Activated T-cell treated with anti-CD3 and anti-CD28 coated beads, Interleukin-2, amount 50 U/mL, for 24 hours (primary cell): ENCODE data around the gene TIMP1.

Source experiments
- DNase-seq: peaks from one replicate; pipeline ENCODE4 v3.0.0-alpha.2; 2020
- H3K27ac Mint-ChIP-seq: 2 replicates; pipeline ENCODE4 v1.8.0; 2020; ENCODE audit warnings: mild to moderate bottlenecking, mixed read lengths
- H3K27me3 Mint-ChIP-seq: 2 replicates; pipeline ENCODE4 v1.8.0; 2020; ENCODE audit warnings: mixed read lengths
- H3K36me3 Mint-ChIP-seq: 2 replicates; pipeline ENCODE4 v1.8.0; 2020; ENCODE audit warnings: low read depth, mixed read lengths
- H3K4me1 Mint-ChIP-seq: 2 replicates; pipeline ENCODE4 v1.8.0; 2020; ENCODE audit warnings: low read depth, mixed read lengths
- H3K4me3 Mint-ChIP-seq: 2 replicates; pipeline ENCODE4 v1.8.0; 2020; ENCODE audit warnings: mild to moderate bottlenecking, moderate library complexity, mixed read lengths
- H3K9me3 Mint-ChIP-seq: 2 replicates; pipeline ENCODE4 v1.8.0; 2020; ENCODE audit warnings: mixed read lengths

Gene TIMP1

DNA sequence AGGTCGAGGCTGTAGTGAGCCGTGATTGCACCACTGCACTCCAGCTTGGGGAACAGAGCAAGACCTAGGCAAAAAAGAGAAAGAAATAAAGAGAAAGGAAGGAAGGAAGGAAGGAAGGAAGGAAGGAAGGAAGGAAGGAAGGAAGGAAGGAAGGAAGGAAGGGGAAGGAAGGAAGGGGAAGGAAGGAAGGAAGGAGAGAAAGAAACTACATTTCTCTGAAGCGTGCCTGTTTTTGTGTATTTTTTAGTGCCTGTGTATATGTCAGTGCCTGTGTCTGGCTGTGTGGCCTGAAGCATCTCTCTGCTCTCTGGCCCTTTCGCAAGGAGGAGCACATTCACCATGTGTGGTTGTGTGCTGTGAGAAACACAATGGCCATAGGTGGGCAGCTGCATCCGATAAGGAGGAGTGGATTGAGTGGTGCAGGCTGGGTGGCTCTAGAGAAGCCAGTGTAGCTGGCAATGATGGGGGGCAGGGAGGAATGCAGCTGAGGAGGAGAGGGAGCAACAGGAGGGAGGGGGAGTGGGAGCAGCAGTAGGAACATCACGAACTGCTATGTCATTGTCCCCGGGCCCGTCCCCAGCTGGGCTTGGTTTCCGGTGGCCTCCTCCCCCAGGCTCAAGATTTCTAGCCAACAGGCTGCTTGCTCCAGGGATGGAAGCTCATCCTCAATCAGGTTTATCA, 26.0 kb downstream of the TIMP1 start:
- Mint-ChIP-seq H3K27me3 (peaks cover 16% of the 10 kb centered on the region), H3K4me1 (peaks cover 2% of the 10 kb centered on the region), H3K27ac (no peak overlapping the region), H3K4me3 (no peak overlapping the region), H3K36me3 (no peaks in the 10 kb centered on the region), H3K9me3 (no peaks in the 10 kb centered on the region)
- DNase-seq = no peak

DNA sequence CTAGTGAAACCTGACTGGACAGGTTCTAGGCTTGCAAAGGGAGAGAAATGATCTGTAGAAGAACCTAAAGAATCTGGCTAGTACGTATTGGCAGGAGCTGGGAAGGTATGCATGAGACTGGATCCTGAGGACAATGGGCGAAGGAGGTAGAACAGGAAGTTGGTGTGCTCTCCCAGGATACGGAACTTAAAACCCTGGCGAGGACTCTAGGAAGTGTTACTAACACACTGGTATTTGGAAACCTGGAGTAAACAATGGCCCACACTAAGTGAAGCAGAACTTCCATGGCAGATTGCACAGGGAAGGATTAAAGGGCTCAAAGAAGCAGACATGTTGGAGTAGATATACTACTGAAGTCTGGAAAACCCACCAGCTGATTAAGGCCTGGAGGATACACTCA, 28.3 kb downstream of the TIMP1 start:
- no peak overlapping the region for H3K4me3 Mint-ChIP-seq
- H3K27ac Mint-ChIP-seq = no peak overlapping the region
- no peaks in the 10 kb centered on the region for H3K9me3 Mint-ChIP-seq
- no peak for DNase-seq
- no peaks in the 10 kb centered on the region for H3K36me3 Mint-ChIP-seq
- peaks cover 2% of the 10 kb centered on the region for H3K4me1 Mint-ChIP-seq
- peaks cover 19% of the 10 kb centered on the region for H3K27me3 Mint-ChIP-seq

GRCh38 chrX:47611489-47611888, 29.3 kb downstream of the TIMP1 start:
- Mint-ChIP-seq H3K9me3 (no peaks in the 10 kb centered on the region), H3K36me3 (no peaks in the 10 kb centered on the region), H3K4me3 (no peak overlapping the region), H3K27ac (no peak overlapping the region), H3K4me1 (peaks cover 2% of the 10 kb centered on the region), H3K27me3 (peaks cover 19% of the 10 kb centered on the region)
- DNase-seq = no peak

DNA sequence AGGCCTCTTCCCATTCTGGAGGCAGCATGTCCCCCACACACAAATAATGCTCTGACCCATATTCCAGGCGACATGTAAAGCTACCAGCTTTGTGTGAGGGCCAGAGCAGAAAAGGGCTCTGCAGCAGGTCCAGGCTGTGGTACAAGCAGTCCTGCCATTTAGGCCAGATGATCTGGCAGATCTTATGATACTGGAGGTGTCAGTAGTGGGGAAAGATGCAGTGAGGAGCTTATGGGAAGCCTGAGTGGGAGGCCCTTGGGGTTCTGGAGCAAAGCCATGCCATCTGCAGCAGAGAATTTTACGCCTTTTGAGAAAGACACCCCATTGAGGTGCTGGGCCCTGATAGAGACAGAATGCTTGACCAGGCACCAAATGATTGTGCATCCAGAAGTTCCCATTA, 29.7 kb downstream of the TIMP1 start:
- Mint-ChIP-seq H3K9me3 (no peaks in the 10 kb centered on the region), H3K36me3 (no peaks in the 10 kb centered on the region), H3K4me1 (peaks cover 2% of the 10 kb centered on the region), H3K4me3 (no peak overlapping the region), H3K27me3 (peaks cover 19% of the 10 kb centered on the region), H3K27ac (no peak overlapping the region)
- no peak for DNase-seq

DNA sequence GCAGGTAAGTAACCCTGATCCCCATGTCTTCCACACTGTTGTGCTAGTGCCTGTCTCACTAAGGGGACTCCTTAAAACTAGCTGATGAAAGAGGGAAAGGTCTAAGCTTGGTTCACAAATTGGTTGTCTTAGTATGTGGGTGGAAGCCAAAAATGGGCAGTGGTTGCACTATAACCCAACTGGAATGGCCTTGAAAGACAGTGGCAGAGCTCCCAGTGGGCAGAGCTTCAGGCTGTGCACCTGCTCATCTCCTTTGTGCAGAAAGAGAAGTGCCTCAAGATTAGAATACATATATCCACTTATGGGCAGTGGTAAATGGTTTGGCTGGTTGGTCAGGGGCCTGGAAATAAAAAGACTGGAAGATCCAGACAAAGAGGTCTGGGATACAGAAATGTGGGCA, 30.2 kb downstream of the TIMP1 start:
- Mint-ChIP-seq H3K36me3 (no peaks in the 10 kb centered on the region), H3K27me3 (peaks cover 17% of the 10 kb centered on the region), H3K4me3 (no peak overlapping the region), H3K4me1 (peaks cover 2% of the 10 kb centered on the region), H3K9me3 (no peaks in the 10 kb centered on the region), H3K27ac (no peak overlapping the region)
- DNase-seq = no peak

- peaks cover 18% of the 10 kb centered on the region for H3K27me3 Mint-ChIP-seq
- no peak overlapping the region for H3K27ac Mint-ChIP-seq
- H3K36me3 Mint-ChIP-seq = no peaks in the 10 kb centered on the region
- DNase-seq = no peak
- H3K9me3 Mint-ChIP-seq = no peaks in the 10 kb centered on the region
- peaks cover 2% of the 10 kb centered on the region for H3K4me1 Mint-ChIP-seq
- H3K4me3 Mint-ChIP-seq = no peak overlapping the region
Measured at GRCh38 chrX:47613082-47613481, 30.8 kb downstream of the TIMP1 start.

DNA sequence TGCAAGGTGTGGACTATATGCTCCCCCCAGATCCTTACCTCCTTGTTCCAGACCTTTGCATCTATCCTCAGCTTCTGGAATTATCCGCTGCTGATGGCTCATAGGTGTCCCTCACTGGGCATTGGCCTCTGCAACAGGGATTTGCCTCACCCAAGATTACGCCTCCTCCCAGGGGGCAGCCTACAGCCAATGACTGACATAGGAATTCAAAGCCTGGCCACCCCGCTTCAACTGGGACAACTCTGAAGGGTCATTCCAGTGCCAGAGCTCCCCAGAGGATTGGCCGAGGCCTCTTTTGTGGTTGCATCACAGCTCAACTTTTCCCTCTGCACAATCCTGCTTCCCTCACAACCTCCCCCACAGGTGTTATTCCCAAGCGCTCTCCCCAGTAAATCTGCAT, 32.4 kb downstream of the TIMP1 start:
- no peaks in the 10 kb centered on the region for H3K9me3 Mint-ChIP-seq
- no peak overlapping the region for H3K4me3 Mint-ChIP-seq
- no peak for DNase-seq
- H3K36me3 Mint-ChIP-seq = no peaks in the 10 kb centered on the region
- H3K27ac Mint-ChIP-seq = no peak overlapping the region
- peaks cover 23% of the 10 kb centered on the region for H3K27me3 Mint-ChIP-seq
- no peaks in the 10 kb centered on the region for H3K4me1 Mint-ChIP-seq

DNA sequence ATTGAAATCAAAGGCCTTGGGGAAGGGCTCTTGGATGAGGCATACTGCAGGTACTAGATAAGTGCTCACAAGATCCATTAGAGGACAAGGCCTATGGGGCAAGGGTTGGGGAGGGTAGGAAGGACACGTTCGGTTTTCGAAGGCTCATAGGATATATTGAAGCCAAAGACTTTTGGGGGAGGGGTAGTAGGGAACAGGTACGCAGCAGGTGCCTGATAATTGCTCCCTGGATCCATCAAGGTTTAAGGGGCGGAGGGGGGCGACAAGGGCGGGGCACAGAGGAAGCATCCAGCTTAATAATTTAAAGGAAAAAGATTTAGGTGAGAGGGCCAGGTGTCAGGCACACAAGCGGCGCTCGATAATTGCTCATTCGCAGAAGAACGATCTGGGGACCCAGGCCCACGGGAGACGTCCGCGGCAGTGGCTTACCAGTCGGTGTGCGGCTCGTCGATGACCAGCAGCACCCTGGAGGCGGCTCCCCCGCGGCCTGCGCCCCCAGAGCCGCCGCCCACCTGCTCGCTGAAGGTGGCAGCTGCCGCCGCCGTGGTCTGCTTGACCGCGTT, 36.8 kb downstream of the TIMP1 start:
- DNase-seq = no peak
- no peaks in the 10 kb centered on the region for H3K9me3 Mint-ChIP-seq
- no peak overlapping the region for H3K27ac Mint-ChIP-seq

DNA sequence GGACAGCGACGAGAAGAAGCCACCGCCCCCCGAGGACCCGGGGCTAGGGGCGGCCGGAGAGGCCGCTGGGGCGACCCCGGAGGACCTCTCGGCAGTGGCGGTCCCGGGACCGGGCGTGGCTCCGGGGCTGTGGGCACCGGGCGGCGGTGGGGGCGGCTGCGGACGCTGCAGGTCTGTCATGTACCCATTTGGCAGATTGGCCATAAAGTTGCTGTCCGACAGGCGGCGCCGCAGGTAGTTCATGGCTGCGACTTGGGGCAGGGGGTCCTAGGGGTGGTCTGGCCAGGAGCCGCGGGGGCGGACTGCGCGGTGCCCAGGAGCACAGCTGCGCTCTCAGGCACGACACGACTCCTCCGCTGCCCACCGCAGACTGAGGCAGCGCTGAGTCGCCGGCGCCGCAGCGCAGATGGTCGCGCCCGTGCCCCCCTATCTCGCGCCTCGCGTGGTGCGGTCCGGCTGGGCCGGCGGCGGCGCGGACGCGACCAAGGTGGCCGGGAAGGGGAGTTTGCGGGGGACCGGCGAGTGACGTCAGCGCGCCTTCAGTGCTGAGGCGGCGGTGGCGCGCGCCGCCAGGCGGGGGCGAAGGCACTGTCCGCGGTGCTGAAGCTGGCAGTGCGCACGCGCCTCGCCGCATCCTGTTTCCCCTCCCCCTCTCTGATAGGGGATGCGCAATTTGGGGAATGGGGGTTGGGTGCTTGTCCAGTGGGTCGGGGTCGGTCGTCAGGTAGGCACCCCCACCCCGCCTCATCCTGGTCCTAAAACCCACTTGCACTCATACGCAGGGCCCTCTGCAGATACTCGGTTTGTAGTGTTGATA, 37.5 kb downstream of the TIMP1 start, which contains the start of gene SYN1:
TSS of gene SYN1 (minus strand) at position 372 of the 817 bp plus-strand sequence. CDS start at position 243, 129 bp downstream.
- no peak within 1 kb of the TSS for H3K27ac Mint-ChIP-seq
- peak within 1 kb of the TSS; percentile 45 for H3K4me3 Mint-ChIP-seq
- no peaks in the 10 kb centered on the region for H3K9me3 Mint-ChIP-seq
- no peaks in the 10 kb centered on the region for H3K36me3 Mint-ChIP-seq
- peak; percentile 85 for DNase-seq
- H3K4me1 Mint-ChIP-seq = peaks cover 14% of the 10 kb centered on the region
- H3K27me3 Mint-ChIP-seq = peaks cover 28% of the 10 kb centered on the region

More for the DNA sequence above, 36.8 kb downstream of the TIMP1 start:
- peak overlapping the region; percentile 11 for H3K4me3 Mint-ChIP-seq
- H3K36me3 Mint-ChIP-seq = no peaks in the 10 kb centered on the region
- peaks cover 11% of the 10 kb centered on the region for H3K4me1 Mint-ChIP-seq
- H3K27me3 Mint-ChIP-seq = peaks cover 24% of the 10 kb centered on the region

- Mint-ChIP-seq H3K9me3 (no peaks in the 10 kb centered on the region), H3K27ac (no peak overlapping the region), H3K4me1 (peaks cover 14% of the 10 kb centered on the region), H3K4me3 (no peak overlapping the region), H3K36me3 (no peaks in the 10 kb centered on the region), H3K27me3 (peaks cover 32% of the 10 kb centered on the region)
- DNase-seq = no peak
Measured at GRCh38 chrX:47620303-47620685, 38.1 kb downstream of the TIMP1 start.

- H3K27ac Mint-ChIP-seq = no peak overlapping the region
- H3K27me3 Mint-ChIP-seq = peaks cover 32% of the 10 kb centered on the region
- H3K4me1 Mint-ChIP-seq = peaks cover 14% of the 10 kb centered on the region
- DNase-seq = no peak
- H3K4me3 Mint-ChIP-seq = no peak overlapping the region
- no peaks in the 10 kb centered on the region for H3K9me3 Mint-ChIP-seq
- no peaks in the 10 kb centered on the region for H3K36me3 Mint-ChIP-seq
Measured at GRCh38 chrX:47621851-47622250, 39.6 kb downstream of the TIMP1 start.

DNA sequence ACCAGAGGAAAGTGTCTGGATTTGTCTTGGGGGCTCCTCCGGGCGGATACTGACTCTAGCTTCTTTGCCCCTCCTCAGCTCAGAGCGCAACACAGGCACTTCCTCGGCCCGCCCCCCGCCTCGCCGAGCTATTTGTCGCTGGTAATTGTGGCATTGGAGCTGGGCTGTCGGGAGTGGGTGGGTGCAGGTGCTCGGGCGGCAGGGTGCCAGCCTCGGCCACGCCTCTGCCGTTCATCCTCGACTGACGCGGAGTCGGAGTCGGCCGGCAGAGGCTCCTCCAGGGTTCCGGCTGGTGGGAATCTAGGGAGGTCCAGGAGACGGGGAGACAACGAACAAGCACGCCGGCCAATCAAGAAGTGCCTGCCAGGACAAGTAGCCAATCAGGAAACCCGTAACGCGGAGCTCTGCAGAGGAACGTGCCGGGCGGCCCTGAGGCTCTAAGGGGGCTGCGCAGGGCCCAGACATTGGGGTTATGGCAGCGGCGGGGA, 41.3 kb downstream of the TIMP1 start:
- H3K36me3 Mint-ChIP-seq = no peaks in the 10 kb centered on the region
- peaks cover 16% of the 10 kb centered on the region for H3K4me1 Mint-ChIP-seq
- H3K9me3 Mint-ChIP-seq = no peaks in the 10 kb centered on the region
- H3K4me3 Mint-ChIP-seq = peak overlapping the region; percentile 72
- H3K27ac Mint-ChIP-seq = no peak overlapping the region
- DNase-seq = peak; percentile 63
- peaks cover 32% of the 10 kb centered on the region for H3K27me3 Mint-ChIP-seq

DNA sequence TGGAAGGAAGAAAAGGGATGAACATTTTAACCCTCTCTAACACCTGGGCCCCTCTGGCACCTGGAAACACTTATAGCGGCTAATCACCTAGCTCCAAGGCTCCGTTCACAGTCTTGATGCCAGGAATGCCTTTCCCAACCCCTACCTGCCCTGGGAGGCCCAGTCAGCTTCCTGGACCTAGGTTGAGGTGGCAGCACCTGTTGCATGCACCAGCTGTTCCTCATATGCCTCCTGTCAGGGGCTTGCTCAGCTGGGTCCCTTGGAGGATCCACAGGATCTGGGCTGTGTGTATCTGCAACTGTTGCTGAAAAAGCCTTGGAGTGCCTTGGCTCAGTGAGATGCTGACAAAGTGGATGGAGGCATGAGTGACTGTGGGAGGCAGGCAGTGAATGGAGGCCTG, 43.1 kb downstream of the TIMP1 start:
- peaks cover 27% of the 10 kb centered on the region for H3K4me1 Mint-ChIP-seq
- no peak overlapping the region for H3K4me3 Mint-ChIP-seq
- no peak for DNase-seq
- no peaks in the 10 kb centered on the region for H3K9me3 Mint-ChIP-seq
- H3K36me3 Mint-ChIP-seq = no peaks in the 10 kb centered on the region
- peaks cover 35% of the 10 kb centered on the region for H3K27me3 Mint-ChIP-seq
- no peak overlapping the region for H3K27ac Mint-ChIP-seq

- Mint-ChIP-seq H3K4me3 (peak overlapping the region; percentile 41), H3K27me3 (peaks cover 20% of the 10 kb centered on the region), H3K4me1 (peaks cover 19% of the 10 kb centered on the region), H3K36me3 (no peaks in the 10 kb centered on the region), H3K27ac (peak overlapping the region; percentile 35), H3K9me3 (no peaks in the 10 kb centered on the region)
- no peak for DNase-seq
Measured at GRCh38 chrX:47628982-47629381, 46.7 kb downstream of the TIMP1 start.
